ENCODE results near the gene RECQL. TPM values are rescaled to one million over a fixed set of nuclear protein-coding genes. Genes with fewer than 3 reads are reported as not detected.

Gene RECQL
- total and polyA plus RNA-seq, 2 of the 8 experiments (the other 6 are each of a cell fraction or from before 2014, with no cell fraction given), result 8.1 to 40.3 TPM

- Histone ChIP-seq H2AK5ac (ENCODE audit: low read depth, low read length) (no peak overlapping the region), H4K5ac (ENCODE audit: insufficient read length, low read depth, low read length) (no peak overlapping the region), H3K9me3 (ENCODE audit: insufficient read depth in 2 of 2, low read depth in 1 of 2, low read length in 1 of 2) (no peaks in the 10 kb centered on the region), H3K4me2 (ENCODE audit: insufficient read depth in 1 of 2, low read depth in 2 of 2, low read length in 2 of 2) (no peak overlapping the region), H4K8ac (ENCODE audit: extremely low read depth, insufficient read depth, low read length) (no peak overlapping the region), H4K91ac (replicated peaks; ENCODE audit: insufficient read length, low read length) (no peak overlapping the region), H3K23ac (ENCODE audit: insufficient read length) (no peak overlapping the region), H3K9ac (replicated peaks in 1 of 4; ENCODE audit: extremely low read depth in 1 of 4, low read depth in 3 of 4, low read length in 3 of 4) (no peak overlapping the region), H2BK20ac (ENCODE audit: low read length) (no peak overlapping the region), H3K23me2 (ENCODE audit: low read depth, low read length) (no peaks in the 10 kb centered on the region; the same call in 1 of the 2 replicates), H3K79me1 (ENCODE audit: low read depth, low read length) (no peaks in the 10 kb centered on the region; the same call in 1 of the 2 replicates), H3K4ac (replicated peaks; ENCODE audit: insufficient read length, low read depth, low read length) (no peak overlapping the region), H3K14ac (ENCODE audit: insufficient read length) (no peak overlapping the region), H2BK5ac (ENCODE audit: low read depth, low read length) (no peak overlapping the region), H2BK15ac (ENCODE audit: low read length) (no peak overlapping the region), H2AFZ (ENCODE audit: low read length) (no peak overlapping the region), H3K18ac (ENCODE audit: extremely low read depth, low read length) (no peak overlapping the region), H3K4me1 (replicated peaks in 1 of 4; ENCODE audit: control insufficient read depth in 3 of 4, insufficient read depth in 4 of 4, low read length in 3 of 4) (no peaks in the 10 kb centered on the region), H3K36me3 (ENCODE audit: control insufficient read depth in 2 of 4, insufficient read depth in 4 of 4, low read length in 3 of 4) (no peaks in the 10 kb centered on the region), H3K27me3 (replicated peaks in 1 of 4; ENCODE audit: control insufficient read depth in 3 of 4, extremely low read depth in 1 of 4, insufficient read depth in 3 of 4, low read length in 3 of 4) (no peaks in the 10 kb centered on the region), H3K27ac (ENCODE audit: low read depth, low read length) (no peak overlapping the region), H3K56ac (replicated peaks; ENCODE audit: insufficient read length, low read depth, low read length) (no peak overlapping the region), H2BK12ac (ENCODE audit: low read depth, low read length) (no peak overlapping the region), H2BK120ac (replicated peaks; ENCODE audit: low read depth, low read length) (no peak overlapping the region), H3K4me3 (ENCODE audit: extremely low read depth in 1 of 4, insufficient read depth in 2 of 4, low read depth in 3 of 4, low read length in 4 of 4) (no peak overlapping the region), H3K79me2 (ENCODE audit: control insufficient read depth in 1 of 2, insufficient read depth in 2 of 2, low read length in 2 of 2) (no peaks in the 10 kb centered on the region), H4K20me1 (replicated peaks in 1 of 2; ENCODE audit: control insufficient read depth in 1 of 2, insufficient read depth in 2 of 2, low read length in 2 of 2) (no peaks in the 10 kb centered on the region)
- no peak for DNase-seq (ENCODE audit: low read depth in 1 of 2, low spot score in 2 of 2)
- CTCF ChIA-PET (ENCODE audit: partially characterized antibody), result interaction anchor here (1.1 kb wide), 1 partner anchor 28 kb away, joined by 3 read pairs; no protein-coding TSS in a partner anchor
- FAIRE-seq, result no peak
- POLR2A ChIA-PET (ENCODE audit: partially characterized antibody), result no interaction called here
- TF ChIP-seq GABPA (IDR thresholded peaks at IDR 0.05; ENCODE audit: borderline replicate concordance, insufficient read depth, low read length) (no peak), GTF2F1 (IDR thresholded peaks at IDR 0.05; ENCODE audit: borderline replicate concordance, low read depth, low read length) (no peak), SAP30 (IDR thresholded peaks at IDR 0.05; ENCODE audit: insufficient read depth, insufficient replicate concordance, low read length) (no peak)
These were observed 38.4 kb upstream of the RECQL start for GRCh38 chr12:21539797-21540196.

Data from H1 (cell line).